SW480 (cell line): Measurements from ENCODE around the gene CRY1.
"Not testable (repeated sequence)": the region's sequence is repeated elsewhere in the genome, so short reads cannot be mapped to it uniquely, and the experiment has no call there.

Experiments used
- DNase-seq: peaks from one replicate; pipeline ENCODE4 v3.0.0-alpha.2; 2016; ENCODE audit warnings: low spot score

The CRY1 gene

DNA sequence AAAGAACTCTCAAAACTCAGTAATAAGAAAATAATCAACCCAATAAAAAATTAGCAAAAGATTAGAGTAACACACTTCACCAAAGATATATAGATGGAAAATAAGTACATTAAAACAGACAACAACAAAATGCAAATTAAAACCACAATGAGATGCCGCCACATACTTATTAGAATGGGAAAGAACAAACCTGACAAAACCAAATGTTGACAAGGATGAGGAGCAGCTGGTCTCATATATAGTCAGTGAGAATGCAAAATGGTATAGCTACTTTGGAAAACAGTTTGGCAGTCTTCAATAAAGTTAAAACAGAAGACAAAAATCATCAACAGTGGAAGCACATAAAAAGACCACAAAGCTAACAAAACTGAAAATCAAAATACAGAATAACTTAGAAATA is 29.1 kb downstream of the CRY1 start:
- no peak for DNase-seq

DNA sequence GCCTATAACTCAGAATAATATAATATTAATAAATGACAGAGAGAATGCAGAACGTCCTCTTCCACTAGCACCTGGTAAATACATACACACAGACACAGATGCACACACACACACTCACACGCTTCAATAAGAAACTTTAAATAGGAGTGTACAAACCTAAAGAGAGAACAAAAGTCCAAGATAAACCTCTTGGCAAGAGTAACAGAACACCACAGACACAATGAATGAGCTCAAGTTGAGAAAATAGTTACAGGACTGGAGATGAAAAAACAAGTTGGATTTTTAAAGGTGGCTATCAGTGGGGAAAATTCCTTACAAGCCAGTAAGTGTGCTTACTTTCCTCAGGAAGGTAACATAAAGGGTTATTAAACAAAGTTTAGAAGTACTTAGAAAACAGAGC is 35.2 kb downstream of the CRY1 start:
- DNase-seq: no peak

DNA sequence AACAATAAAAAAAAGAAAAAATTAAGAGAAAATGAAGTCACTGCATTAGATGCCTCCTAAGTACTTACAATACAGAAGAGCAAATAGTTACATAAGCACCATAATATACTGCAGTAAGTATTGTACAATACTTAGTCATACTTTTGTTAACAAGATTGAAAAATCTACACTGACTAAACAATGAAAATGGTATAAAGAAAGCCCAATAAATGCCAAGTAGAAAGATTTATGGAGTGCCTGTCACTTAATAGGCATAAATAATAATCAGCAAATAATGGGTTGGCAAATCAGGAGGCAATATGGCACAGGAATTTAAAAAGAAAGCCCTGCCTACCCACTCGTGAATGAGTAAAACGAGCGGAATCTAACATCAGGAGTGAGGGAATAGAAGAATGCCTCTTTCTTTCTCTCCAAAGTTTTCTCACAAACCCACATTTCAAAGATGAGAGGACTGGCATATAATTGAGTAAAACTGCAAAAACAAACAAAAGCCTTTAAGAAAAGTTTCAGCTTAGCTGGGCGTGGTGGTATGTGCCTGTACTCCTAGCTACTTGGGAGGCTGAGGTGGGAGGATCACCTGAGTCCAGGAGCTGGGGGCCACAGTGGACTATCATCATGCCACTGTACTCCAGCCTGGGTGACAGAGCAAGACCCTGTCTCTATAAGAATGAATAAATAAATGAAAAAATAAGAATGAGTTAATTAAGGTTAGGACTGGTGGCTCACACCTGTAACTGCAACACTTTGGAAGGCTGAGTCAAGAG is 36.1 kb downstream of the CRY1 start:
- no peak for DNase-seq

DNA sequence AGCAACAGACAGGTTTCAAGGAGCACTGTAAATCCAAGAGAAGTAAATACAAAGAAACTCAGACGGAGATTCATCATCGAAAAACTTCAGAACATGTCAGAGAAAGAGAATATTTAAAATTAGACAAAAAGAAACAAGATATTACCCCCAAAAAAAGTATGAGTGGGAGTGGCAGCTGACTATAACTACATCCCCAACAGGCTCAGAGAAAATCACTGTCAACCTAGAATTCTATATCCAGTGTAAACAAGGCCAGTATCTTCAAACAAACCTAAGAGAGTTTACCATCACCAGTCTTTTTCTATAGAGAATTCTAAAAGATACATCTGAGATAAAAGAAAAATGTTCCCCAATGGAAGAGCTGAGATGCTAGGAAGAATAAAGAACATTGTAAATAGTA is 39.6 kb downstream of the CRY1 start:
- no peak for DNase-seq

DNA sequence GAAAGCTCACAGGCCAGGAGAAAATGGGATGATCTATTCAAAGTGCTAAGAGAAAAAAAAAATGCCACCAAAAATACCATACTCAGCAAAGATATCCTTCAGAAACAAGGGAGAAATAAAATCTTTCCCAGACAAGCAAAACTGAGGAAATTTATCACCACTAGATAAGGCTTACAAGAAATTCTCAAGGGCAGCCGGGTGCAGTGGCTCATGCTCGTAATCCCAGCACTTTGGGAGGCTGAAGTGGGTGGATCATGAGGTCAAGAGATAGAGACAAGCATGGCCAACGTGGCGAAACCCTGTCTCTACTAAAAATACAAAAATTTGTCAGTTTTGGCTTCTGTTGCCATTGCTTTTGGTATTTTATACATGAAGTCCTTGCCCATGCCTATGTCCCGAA is 48.2 kb downstream of the CRY1 start:
- no peak for DNase-seq

DNA sequence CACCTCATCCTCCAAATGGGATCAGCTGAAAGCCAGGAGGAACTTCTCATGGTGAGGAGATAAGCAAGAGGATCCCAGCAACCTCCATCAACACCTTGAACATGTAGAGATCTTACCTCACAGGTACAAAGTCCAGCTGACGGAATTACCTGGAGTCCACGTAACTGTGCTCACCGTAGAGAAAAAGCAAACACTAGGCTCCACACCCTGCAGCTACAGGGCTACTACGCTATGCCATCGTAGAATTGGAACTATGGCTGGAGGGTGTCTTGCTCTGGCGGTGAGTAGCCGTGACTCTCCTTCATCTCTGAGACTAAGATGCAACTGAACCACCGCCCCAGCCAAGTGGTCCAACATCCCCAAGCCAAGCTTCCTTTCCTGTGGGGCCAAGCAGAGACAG is 50.5 kb downstream of the CRY1 start:
- no peak for DNase-seq

DNA sequence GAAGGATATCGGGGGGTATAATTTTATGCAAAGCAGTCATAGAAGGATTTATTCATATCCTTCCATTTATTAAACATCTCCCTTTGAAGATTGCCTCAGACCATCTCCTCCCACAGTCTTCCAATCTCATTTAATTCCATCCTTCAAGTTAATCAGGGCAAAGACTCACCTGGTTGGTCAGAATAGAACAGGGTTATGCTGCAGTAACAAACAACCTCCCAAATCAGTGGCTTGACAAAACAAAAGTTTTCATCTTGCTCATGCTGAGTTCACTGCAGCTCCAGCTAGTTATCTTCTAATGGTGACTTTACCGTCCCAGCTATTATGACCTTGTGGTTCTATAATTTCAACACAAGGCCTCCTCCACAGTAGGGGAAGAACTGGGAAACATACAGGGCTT is 57.6 kb downstream of the CRY1 start:
- no peak for DNase-seq

DNA sequence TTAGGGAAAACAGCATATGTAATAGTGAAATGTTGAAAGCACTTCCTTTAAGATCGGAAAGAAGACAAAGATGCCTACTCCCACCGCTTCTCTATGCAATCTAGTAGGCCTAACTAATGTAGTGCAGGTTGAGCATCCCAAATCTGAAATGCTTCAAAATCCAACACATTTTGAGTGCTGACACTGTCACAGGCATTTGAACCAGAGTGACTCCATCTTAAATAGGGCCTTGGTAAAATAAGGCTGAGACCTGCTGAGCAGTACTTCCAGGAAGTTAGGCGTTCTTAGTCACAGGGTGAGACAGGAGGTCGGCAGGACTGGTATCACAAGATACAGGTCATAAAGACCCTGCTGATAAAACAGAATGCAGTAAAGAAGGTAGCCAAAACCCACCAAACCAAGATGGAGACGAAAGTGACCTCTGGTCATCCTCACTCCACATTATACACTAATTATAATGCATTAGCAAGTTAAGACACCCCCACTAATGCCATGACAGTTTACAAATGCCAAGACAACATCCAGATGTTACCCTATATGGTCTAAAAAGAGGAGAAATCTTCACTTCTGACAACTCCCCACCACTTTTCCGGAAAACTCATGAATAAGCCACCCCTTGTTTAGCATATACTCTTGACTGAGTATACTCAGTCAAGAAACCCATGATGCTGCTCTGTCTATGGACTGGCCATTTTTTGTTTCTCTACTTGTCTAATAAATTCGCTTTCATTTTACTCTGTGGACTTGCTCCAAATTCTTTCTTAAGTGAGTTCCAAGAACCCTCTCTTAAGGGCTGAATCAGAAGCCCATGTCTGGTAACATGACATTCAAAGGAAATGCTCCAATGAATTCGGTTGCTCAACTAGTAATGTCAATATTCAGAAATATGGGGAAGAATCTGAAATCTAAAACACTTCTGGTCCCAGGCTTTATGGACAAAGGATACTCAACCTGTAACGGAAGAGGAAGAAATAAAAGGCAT is 59.3 kb downstream of the CRY1 start:
- no peak for DNase-seq

DNA sequence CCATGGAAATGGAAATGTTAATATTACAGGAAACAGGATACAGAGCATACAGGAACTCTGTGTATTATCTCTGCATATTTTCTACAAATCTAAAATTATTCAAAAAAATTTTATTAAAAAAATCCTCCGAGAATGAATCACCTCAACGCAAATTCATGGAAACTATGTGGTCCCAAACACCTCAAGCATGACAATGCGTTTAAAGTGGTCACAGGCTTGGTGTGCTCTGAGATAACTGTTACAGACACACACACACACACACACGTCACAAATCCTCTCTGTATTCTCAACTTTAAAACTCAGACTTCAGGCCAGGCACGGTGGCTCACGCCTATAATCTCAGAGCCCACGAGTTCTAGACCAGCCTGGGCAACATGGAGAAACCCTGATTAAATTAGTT is 61.1 kb downstream of the CRY1 start:
- DNase-seq: no peak

DNA sequence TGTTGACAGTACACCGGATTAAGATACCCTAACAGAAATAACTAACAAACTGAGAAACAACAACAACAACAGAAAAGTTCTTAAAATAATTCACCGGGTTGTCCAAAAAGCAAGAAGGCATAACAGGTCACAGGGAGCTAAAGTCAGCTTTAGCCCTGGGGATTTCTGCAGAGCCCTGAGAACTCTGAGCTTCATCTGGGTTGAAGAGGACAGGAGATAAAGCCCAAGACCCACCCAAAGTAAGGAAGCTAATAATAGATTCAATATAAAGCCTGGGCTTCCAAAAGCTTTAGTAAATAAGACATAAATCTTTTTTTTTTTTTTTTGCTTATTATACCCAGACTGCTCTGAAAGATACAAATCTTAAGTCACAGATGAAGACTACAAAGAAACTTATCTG is 62.3 kb downstream of the CRY1 start:
- no peak for DNase-seq

DNA sequence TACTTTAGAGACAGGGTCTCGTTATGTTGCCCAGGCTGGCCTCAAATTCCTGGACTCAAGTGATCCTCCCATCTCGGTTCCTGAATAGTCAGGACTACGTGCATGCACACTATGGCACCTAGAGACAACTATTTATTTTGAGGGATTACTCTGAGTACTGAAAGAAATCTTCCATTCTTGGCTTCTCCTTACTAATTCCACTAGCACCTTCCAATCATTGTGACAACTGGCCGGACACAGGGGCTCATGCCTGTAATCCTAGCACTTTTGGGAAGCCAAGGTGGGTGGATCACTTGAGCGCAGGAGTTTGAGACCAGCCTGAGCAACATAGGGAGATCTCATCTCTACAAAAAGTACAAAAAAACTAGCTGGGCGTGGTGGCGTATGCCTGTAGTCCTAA is 64.3 kb downstream of the CRY1 start:
- DNase-seq: no peak

DNA sequence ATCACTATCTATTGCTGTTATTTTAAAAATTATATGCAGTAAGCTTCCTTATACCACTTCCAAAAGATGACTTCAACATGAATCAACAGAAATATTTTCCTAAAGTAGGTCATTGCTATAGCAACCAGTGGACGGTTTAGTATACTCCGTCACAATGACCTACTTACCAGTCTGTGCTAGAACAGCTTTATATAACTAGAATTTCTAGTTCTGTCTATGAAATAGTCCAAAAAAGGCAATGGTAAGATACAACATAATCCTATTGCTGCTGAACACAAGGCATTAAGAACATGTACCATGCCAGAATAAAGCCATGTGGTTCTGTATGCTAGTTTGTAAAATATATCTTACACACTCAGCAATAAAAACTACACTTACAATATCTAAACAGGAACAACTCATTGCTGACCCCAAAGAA is 65.7 kb downstream of the CRY1 start:
- DNase-seq: peak; percentile 42

DNA sequence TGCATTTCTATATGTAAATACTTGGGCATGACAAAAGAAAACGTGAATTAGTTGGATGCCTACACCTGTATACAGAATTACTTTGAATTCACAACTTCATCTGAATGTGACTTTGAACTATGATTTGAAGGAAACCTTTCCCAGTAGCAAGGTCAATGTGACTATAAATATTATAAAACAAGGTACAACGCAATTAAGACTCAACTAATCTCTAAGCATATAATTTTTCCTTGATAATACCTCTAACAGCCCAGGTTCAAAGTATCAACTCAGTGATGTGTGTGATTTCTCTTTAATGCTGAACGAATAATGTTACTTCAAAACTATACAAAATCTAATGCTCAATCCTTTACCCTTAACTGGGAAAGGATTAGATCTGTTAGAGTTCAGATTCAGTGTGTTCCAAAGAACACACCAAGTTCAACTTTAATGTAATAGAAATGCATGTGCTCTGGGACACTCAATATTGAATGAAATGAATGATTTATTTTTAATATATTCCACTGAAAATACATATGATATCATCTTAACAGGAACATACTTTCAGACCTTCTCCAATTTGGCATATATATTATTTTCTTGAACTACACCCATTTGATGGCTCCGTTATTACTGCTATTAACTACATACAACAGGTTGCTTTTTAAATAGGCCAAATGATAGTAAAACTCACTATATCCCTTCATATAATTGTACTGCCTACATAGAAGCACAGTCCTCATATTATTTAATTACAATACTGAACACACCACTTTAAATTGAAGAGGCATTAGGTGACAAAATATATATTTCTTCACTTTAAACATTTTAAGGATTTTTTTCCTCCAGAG is 66.3 kb downstream of the CRY1 start:
- DNase-seq: no peak

DNA sequence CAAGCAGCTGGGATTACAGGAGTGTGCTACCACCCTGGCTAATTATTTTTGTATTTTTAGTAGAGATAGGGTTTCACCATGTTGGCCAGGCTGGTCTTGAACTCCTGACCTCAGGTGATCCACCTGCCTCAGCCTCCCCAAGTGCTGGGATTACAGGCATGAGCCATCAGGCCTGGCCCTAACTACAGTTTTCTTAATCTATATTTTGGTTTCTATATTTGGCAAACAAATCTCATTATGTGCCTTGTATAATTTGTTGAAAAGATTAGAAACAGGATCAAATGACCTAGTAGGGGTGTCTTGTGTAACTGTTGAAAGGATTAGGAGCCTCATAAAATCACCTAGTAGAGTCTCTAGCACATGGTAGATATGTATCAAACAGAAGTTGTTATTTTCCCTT is 67.0 kb downstream of the CRY1 start:
- not testable (repeated sequence) for DNase-seq

DNA sequence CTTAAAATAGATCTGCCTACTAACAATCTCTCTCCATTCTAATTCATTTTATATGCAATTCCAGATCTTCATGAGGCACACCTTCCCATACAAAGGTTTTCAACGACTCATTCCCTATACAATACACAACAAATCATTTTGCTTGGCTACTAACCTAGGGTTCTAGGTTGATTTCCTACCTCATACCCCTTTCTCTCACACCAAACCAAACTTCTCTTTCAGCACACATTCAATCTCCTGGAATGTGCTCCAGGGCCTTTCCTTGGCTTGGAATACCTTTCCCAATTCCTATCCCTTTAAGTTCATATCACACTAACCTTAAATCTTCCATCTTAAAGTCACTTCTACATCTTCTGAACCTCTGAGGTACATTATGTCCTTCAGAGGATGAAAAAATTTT is 67.7 kb downstream of the CRY1 start:
- no peak for DNase-seq

DNA sequence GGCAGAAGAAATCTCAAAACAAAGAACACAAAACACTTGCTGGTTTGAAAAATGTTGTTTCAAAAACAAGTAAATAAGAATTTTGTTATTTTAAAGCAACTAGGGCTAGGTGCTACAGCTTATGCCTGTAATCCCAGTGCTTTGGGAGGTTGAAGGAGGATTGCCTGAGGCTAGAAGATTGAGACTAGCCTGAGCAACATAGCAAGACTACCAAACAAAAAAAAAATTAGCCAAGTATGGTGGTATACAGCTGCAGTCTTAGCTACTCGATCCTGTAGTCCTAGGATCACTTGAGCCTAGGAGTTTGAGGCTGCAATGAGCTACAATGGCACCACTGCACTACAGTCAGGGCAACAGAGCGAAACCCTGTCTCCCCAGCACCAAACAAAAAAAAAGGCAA is 73.8 kb downstream of the CRY1 start:
- DNase-seq: no peak

DNA sequence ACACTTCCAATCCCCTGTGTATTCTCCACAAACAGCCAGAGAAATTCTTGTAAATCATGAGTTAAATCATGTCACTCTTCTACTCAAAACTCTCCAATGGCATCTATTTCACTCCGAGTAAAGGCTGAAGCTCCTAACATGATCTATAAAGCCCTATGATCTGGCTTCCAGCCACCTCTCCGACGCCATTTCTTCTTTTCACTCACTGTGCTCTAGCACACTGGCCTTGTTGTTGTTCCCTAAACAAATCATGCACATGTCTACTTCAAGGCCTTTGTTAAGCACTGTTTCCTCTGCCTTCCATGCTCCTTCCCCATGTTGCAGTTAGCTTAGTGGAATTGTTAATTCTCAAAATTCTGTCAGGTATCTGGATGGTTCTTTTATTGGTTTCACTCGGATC is 76.3 kb downstream of the CRY1 start:
- no peak for DNase-seq

DNA sequence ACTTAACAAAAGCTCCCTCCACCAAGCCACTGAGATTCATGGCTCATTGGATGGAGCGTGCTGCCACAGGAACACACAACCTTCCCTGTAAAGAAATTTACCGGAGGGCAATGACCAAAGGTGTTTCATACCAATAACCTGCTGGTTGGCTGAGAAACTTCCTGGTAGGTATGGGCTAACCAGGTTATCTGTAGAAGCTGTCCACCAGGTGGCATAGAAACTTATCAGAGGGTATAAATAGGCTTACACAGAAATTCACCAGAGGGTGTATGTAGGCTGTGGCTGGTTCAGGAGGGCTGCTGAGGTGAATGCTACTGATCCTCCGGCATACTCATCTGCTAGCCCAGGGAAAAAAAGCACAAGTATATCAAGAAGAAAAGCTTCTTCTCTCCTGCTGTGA is 79.3 kb downstream of the CRY1 start:
- DNase-seq: peak; percentile 50

DNA sequence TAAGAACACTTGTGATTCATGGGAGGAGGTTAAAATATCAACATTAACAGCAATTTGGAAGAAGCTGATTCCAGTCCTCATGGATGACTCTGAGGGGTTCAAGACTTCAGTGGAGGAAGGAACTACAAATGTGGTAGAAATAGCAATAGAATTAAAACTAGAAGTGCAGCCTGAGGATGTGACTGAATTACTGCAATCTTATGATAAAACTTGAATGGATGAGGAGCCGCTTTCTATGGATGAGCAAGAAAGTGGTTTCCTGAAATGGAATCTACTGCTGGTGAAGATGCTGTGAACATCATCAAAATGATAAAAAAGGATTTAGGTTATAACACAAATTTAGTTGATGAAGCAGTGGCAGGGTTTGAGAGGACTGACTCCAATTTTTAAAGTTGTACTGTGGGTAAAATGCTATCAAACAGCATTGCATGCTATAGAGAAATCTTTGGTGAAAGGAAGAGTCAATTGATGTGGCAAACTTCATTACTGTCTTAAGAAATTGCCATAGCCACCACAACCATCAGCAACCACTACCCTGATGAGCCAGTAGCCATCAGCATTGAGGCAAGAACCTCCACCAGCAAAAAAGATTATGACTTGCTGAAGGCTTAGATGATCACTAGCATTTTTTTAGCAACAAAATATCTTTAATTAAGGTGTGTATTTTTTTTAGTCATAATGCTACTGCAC is 80.5 kb downstream of the CRY1 start:
- DNase-seq: no peak

DNA sequence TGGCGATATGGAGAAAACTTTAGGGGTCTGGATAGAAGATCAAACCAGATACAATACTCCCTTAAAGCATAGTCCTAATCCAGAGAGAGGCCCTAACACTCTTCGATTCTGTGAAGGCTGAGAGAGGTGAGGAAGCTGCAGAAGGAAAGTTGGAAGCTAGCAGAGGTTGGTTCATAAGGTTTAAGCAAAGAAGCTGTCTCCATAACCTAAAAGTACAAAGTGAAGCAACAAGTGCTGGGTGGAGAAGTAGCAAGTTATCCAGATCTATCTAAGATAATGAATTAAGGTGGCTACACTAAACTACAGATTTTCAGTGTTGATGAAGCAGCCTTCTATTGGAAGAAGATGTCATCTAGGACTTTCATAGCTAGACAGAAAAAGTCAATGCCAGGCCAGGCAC is 81.8 kb downstream of the CRY1 start:
- no peak for DNase-seq

DNA sequence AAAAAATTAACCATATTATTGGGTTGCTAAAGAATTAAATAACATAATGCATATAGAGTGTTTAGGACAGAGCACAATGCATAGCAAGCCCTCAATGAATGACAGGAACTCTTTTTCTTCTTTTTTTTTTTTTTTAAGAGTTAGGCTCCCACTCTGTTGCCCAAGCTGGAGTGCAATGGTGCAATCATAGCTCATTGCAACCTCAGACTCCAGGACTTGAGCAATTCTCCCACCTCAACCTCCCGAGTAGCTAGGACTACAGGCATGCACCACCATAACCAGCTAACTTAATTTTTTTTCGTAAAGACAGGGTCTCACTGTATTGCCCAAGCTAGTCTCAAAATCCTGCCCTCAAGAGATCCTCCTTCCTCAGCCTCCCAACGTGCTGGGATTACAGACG is 85.9 kb downstream of the CRY1 start:
- DNase-seq: no peak

DNA sequence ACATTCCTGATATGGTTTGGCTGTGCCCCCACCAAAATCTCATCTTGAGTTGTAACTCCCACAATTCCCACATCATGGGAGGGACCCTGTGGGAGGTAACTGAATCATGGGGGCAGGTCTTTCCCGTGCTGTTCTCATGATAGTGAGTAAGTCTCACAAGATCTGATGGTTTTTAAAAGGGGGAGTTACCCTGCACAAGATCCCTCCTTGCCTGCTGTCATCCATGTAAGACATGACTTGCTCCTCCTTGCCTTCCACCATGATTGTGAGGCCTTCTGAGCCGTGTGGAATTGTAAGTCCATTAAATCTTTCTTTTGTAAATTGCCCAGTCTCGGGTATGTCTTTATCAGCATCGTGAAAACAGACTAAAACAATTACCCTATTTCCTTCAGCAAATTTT is 90.7 kb downstream of the CRY1 start:
- DNase-seq: not testable (repeated sequence)
